Progenitor cell of endocrine pancreas (in vitro differentiated cells): Measurements from ENCODE around the gene CCDC50. TPM values are rescaled to one million over a fixed set of nuclear protein-coding genes. Genes with fewer than 3 reads are reported as not detected.

Source experiments
- DNase-seq: peaks from one replicate; pipeline ENCODE4 v3.0.0; 2021; ENCODE audit warnings: low spot score; ENCODE audit not compliant: unreplicated experiment
- H3K27ac Mint-ChIP-seq: 2 replicates; pipeline ENCODE4 v1.8.0; 2021; ENCODE audit warnings: mild to moderate bottlenecking, moderate library complexity, mixed read lengths
- H3K27me3 Mint-ChIP-seq: 2 replicates; pipeline ENCODE4 v1.8.0; 2021; ENCODE audit warnings: mixed read lengths
- H3K36me3 Mint-ChIP-seq: 2 replicates; pipeline ENCODE4 v1.8.0; 2022; ENCODE audit warnings: mixed read lengths; ENCODE audit not compliant: insufficient read depth
- H3K4me1 Mint-ChIP-seq: 2 replicates; pipeline ENCODE4 v1.8.0; 2021; ENCODE audit warnings: low read depth, mixed read lengths
- H3K4me3 Mint-ChIP-seq: 2 replicates; pipeline ENCODE4 v1.8.0; 2021; ENCODE audit warnings: low read depth, mild to moderate bottlenecking, moderate library complexity, mixed read lengths
- H3K9me3 Mint-ChIP-seq: 2 replicates; pipeline ENCODE4 v1.8.0; 2021; ENCODE audit warnings: low read depth, mixed read lengths
- CTCF ChIP-seq: fragments of 200-600 bp; sonication (generic); IDR thresholded peaks from one replicate; pipeline ENCODE4 v1.5.0; 2021; ENCODE audit warnings: antibody characterized with exemption, mild to moderate bottlenecking; ENCODE audit not compliant: unreplicated experiment
- total RNA-seq: library from RNA; stranded (reverse); gene quantifications from 2 replicates; pipeline ENCODE4 v1.2.1, GENCODE V29; 2021

The CCDC50 gene
- total RNA-seq, 1 donor from 2014 or later, result 66.3 TPM

- Mint-ChIP-seq H3K36me3 (peaks cover 2% of the 10 kb centered on the region), H3K4me3 (no peak overlapping the region), H3K9me3 (no peaks in the 10 kb centered on the region), H3K27ac (no peak overlapping the region), H3K4me1 (peaks cover 9% of the 10 kb centered on the region), H3K27me3 (peaks cover 2% of the 10 kb centered on the region)
- no peak for TF ChIP-seq CTCF
- no peak for DNase-seq
Observed at GRCh38 chr3:191434024-191434423, 104.8 kb downstream of the CCDC50 start.

GRCh38 chr3:191435981-191436380 is 106.8 kb downstream of the CCDC50 start:
- TF ChIP-seq CTCF, result no peak
- Mint-ChIP-seq H3K9me3 (no peaks in the 10 kb centered on the region), H3K36me3 (peaks cover 2% of the 10 kb centered on the region), H3K4me3 (no peak overlapping the region), H3K27ac (no peak overlapping the region), H3K27me3 (peaks cover 2% of the 10 kb centered on the region), H3K4me1 (peaks cover 5% of the 10 kb centered on the region)
- no peak for DNase-seq

- H3K9me3 Mint-ChIP-seq, result no peaks in the 10 kb centered on the region
- H3K4me1 Mint-ChIP-seq, result no peaks in the 10 kb centered on the region
- H3K4me3 Mint-ChIP-seq, result no peak overlapping the region
- TF ChIP-seq CTCF, result no peak
- H3K36me3 Mint-ChIP-seq, result no peaks in the 10 kb centered on the region
- no peak for DNase-seq
- peaks cover 2% of the 10 kb centered on the region for H3K27me3 Mint-ChIP-seq
- no peak overlapping the region for H3K27ac Mint-ChIP-seq
Observed at GRCh38 chr3:191438150-191438814, 109.1 kb downstream of the CCDC50 start.

- TF ChIP-seq CTCF, result no peak
- Mint-ChIP-seq H3K9me3 (no peaks in the 10 kb centered on the region), H3K36me3 (no peaks in the 10 kb centered on the region), H3K27ac (no peak overlapping the region), H3K4me3 (no peak overlapping the region), H3K27me3 (peaks cover 2% of the 10 kb centered on the region), H3K4me1 (no peaks in the 10 kb centered on the region)
- DNase-seq, result no peak
Observed at GRCh38 chr3:191440532-191440931, 111.3 kb downstream of the CCDC50 start.

GRCh38 chr3:191441687-191442086 is 112.5 kb downstream of the CCDC50 start:
- no peak for TF ChIP-seq CTCF
- Mint-ChIP-seq H3K27me3 (no peaks in the 10 kb centered on the region), H3K9me3 (no peaks in the 10 kb centered on the region), H3K4me3 (no peak overlapping the region), H3K4me1 (no peaks in the 10 kb centered on the region), H3K27ac (no peak overlapping the region), H3K36me3 (no peaks in the 10 kb centered on the region)
- DNase-seq, result no peak
